GM12891 (cell line): Measurements from ENCODE around the gene PDXP.
A peak's percentile ranks its signal among the peaks of the same experiment; 100 is the strongest.

Experiments used
- POLR2A ChIP-seq: IDR thresholded peaks from 2 replicates; pipeline ENCODE4 v1.6.1; 2011; ENCODE audit warnings: low read depth, low read length, control low read depth
- SPI1 ChIP-seq: IDR thresholded peaks from 2 replicates; pipeline ENCODE4 v1.6.1; 2011; ENCODE audit warnings: low read depth, low read length, control low read depth

GRCh38 chr22:37618072-37618656 lies 40.4 kb upstream of the PDXP start:
- TF ChIP-seq POLR2A (no peak), SPI1 (peak; percentile 58; the same call in 1 of the 2 replicates)
